ENCODE results near the gene IMPA2.
"Not testable (repeated sequence)": the region's sequence is repeated elsewhere in the genome, so short reads cannot be mapped to it uniquely, and the experiment has no call there.

IMPA2 gene

DNA sequence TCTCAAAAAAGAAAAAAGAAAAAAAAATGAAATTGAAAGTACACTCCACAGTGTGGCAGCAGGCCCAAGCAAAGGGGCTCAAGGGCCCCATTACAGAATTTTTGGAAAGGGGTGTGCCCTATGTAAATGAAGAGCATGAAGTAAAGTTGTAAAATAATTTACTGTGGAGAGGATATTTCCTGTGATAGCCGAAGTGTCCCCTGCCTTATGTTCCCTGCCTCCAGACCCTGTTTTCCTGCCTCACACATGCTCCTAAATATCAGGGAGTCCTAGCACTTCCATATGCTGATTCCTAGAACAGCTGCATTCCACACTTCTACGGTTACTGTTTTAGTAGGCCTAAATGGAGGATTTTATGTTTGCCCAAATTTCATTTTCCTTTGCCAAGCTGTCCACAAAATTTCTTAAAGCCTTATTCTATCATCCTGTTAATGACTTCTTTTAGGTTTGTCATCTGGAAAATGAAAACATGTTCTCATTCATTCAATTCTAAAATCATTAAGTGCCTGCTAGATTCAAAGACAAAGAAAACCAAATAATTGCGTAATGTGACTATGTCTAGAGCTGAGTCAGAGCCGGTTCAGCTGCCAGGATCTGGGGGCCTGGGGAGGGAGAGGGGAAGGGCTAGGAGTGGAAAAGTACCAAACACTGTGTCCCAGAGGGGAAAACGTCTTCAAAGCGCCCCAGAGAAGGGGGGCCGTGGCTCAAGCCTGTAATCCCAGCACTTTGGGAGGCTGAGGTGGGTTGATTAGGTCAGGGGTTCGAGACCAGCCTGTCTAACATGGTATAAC is 25.9 kb upstream of the IMPA2 start:
- H3K4me3 Mint-ChIP-seq = no peak overlapping the region
- H3K36me3 Mint-ChIP-seq = no peaks in the 10 kb centered on the region
- H3K4me1 Mint-ChIP-seq = no peaks in the 10 kb centered on the region
- no peak overlapping the region for H3K27ac Mint-ChIP-seq
- DNase-seq (ENCODE audit: low spot score in 2 of 2) (no peak), ATAC-seq (no peak)
- H3K9me3 Mint-ChIP-seq = peaks cover 10% of the 10 kb centered on the region

DNA sequence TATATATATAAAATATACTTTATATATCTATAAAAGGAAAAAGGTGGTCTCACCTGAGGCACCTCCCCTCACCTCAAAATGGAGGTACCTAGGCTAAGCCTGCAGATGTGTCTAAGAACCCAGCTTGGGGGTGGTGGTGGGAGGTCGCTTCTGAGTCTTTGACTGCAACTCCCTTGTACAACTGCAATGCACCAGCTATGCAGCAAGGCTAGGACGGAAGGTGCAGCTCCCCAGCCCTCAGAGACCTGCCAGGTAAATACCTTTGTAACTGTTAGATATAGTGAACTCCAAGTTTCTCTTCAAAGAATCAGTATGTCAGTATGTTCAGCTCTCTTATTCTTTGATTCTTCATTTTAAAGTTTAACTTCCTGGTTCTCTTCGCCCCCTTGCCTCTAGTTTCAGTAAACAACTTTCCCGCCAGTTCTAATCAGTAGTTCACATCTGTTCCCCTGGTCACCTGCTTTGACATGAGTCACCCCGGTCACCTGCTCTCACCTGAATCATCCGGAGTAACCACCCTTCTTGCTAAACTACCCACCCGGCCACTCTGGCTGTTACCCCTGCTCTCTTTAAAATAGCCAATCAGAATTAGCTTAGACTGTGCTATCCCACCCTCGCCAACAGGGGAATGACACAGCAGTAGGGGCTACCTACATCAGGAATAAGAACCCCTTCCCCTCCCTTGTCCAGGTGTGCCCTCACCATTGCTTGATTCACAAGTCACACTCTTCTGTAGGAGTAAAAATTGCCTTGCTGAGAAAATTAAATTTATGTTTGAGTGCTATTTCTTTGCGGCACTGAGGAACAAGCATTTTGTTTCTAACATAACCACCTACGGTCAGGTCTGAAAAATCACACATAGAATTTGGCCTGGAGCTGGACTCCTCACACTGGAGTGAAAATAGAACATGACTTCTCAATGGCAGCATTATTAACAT is 24.7 kb upstream of the IMPA2 start:
- H3K4me1 Mint-ChIP-seq = no peaks in the 10 kb centered on the region
- ATAC-seq = no peak
- peaks cover 10% of the 10 kb centered on the region for H3K9me3 Mint-ChIP-seq
- H3K36me3 Mint-ChIP-seq = no peaks in the 10 kb centered on the region
- DNase-seq (ENCODE audit: low spot score in 2 of 2) = no peak
- H3K27ac Mint-ChIP-seq = no peak overlapping the region
- H3K4me3 Mint-ChIP-seq = no peak overlapping the region

DNA sequence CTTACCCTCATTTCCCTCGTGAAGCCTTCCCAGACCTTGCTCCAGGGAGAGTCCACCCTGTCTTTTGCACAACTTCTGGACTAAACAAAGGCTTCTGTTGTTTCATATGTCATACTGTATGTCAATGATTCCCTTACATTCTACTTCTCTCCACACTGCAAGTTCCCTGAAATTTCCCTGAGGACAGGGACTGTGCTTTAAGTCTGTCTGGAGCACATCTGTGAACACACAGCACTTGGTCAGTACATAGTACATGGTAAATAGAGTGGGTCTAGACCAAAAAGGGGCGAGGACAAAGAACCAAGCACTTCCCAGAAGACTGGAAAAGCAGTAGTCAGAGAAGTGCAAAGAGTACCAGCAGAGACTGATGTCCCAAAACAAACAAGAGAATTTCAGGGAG is 23.7 kb upstream of the IMPA2 start:
- no peaks in the 10 kb centered on the region for H3K36me3 Mint-ChIP-seq
- no peak overlapping the region for H3K4me3 Mint-ChIP-seq
- ATAC-seq (no peak), DNase-seq (ENCODE audit: low spot score in 2 of 2) (no peak)
- peaks cover 10% of the 10 kb centered on the region for H3K9me3 Mint-ChIP-seq
- no peaks in the 10 kb centered on the region for H3K4me1 Mint-ChIP-seq
- H3K27ac Mint-ChIP-seq = no peak overlapping the region

DNA sequence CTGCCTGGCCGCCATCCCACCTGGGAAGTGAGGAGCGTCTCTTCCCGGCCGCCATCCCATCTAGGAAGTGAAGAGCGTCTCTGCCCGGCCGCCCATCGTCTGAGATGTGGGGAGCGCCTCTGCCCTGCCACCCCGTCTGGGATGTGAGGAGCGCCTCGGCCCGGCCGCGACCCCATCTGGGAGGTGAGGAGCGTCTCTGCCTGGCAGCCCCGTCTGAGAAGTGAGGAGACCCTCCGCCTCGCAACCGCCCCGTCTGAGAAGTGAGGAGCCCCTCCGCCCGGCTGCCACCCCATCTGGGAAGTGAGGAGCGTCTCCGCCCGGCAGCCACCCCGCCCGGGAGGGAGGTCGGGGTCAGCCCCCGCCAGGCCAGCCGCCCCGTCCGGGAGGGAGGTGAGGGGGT is 21.7 kb upstream of the IMPA2 start:
- not testable (repeated sequence) for H3K4me3 Mint-ChIP-seq; ATAC-seq; H3K9me3 Mint-ChIP-seq; H3K27ac Mint-ChIP-seq; DNase-seq (ENCODE audit: low spot score in 2 of 2); H3K36me3 Mint-ChIP-seq; H3K4me1 Mint-ChIP-seq

DNA sequence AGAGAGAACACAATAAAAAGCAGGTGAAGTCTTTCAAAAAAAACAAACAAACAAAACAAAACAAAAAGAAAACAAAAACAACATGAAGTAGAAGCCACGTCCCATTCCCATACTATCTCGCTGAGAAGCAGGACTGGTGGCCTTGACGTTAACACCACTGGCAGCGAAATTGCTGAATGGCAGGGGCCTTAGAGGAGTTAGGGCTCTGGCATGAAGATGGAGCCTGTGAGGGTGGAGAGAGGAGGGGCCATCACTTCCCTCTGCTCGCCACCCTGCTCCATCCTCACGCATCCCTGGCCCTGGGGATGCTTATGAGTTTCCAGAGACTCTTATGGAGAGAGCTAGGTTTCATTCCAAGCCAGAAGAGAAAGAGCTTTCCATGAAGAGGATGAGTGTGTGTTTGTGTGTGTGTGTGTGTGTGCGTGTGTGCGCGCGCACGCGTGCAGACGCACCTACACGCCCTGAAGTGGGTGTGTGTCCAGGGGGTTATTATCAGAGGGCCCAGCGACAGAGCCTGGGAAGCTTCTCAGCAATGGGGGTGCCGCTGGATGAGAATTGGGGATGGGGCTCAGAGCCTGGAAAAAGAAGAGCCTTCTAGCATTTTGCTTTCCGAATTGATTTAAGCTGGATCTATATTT is 20.4 kb upstream of the IMPA2 start:
- no peak overlapping the region for H3K4me3 Mint-ChIP-seq
- ATAC-seq = no peak
- H3K4me1 Mint-ChIP-seq = no peaks in the 10 kb centered on the region
- H3K27ac Mint-ChIP-seq = no peak overlapping the region
- no peaks in the 10 kb centered on the region for H3K36me3 Mint-ChIP-seq
- no peak for DNase-seq (ENCODE audit: low spot score in 2 of 2)
- peaks cover 10% of the 10 kb centered on the region for H3K9me3 Mint-ChIP-seq

DNA sequence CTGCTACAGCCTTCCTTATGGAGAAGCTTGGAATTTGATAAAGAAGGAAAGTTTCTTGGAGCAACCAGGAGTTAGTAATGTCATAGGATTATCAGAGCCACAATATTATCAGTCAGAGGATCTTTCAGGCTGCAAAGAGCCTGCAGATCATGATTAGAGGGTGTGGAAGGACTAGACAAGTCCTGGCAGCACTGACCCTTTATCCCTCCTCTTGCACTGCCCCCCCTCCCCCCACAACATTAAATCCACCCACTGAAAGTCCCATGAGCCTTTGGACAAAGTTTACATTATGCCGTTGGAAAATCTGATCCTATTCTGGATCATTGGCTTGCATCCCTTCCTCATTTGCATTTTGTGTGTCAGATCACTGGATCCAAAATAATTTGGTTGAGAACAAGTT is 18.7 kb upstream of the IMPA2 start:
- Mint-ChIP-seq H3K4me3 (no peak overlapping the region), H3K9me3 (peaks cover 2% of the 10 kb centered on the region), H3K36me3 (no peaks in the 10 kb centered on the region), H3K27ac (no peak overlapping the region), H3K4me1 (no peaks in the 10 kb centered on the region)
- DNase-seq (ENCODE audit: low spot score in 2 of 2) (no peak), ATAC-seq (no peak)

DNA sequence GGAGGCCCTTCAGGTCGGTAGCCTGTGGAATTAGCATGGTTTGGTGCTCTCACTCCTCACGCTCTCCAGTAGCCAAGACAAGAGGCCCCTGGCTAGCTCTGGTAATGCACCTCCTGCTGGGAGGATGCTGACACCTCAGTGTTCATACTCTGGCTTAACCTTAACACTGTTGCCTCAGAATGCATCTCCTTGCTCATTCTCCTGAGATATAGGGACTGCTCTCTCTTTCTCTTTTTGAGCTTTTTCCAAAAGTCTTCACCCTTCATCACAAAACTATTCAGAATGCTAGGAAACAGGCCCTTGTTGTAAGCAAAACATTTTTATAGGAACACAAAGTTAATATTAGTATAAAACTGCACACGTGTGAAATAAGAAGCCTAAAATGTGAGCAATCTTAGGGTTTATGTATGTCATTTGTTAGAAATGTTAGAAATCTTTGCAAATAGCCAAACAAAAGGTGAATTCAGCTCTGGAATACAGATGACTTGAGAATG is 17.3 kb upstream of the IMPA2 start:
- Mint-ChIP-seq H3K4me1 (no peaks in the 10 kb centered on the region), H3K27ac (no peak overlapping the region), H3K4me3 (no peak overlapping the region), H3K9me3 (no peaks in the 10 kb centered on the region), H3K36me3 (no peaks in the 10 kb centered on the region)
- ATAC-seq (no peak), DNase-seq (ENCODE audit: low spot score in 2 of 2) (no peak)

DNA sequence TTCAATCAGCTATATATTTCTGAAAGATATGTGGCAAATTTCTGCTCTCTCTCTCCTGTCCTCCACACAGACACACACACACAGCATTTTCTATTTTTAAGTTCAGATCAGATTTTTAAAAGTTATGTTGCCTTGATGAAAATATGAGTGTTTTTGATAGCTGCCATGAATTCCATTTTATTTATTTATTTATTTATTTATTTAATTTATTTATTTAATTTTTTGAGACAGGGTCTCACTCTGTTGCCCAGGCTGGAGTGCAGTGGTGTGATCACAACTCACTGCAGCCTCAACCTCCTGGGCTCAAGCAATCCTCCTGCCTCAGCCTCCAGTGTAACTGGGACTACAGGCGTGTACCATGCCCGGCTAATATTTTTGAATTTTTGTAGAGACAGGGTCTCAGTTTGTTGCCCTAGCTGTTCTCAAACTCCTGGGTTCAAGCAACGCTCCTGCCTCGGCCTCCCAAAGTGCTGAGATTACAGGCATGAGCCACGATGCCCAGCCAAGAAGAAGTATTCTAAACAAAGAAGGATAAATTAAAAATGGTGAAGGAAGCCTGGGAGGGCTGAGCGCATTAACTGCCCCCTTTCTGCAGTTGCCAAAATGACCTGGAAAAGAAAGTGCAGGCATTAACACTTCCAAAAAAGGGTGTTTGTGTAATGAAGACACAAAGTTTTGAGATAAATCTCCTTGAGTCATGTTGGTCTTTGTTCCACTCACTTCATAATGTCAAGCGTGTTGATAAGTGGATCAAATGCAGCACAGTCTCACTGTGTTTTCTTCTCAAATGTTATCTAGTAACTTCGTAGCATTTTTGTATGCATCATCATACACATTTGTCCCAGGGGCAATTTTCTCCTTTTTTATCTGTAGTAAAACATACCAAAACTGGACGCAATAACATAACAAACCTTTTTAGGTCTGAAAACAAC is 11.1 kb upstream of the IMPA2 start:
- no peak for DNase-seq (ENCODE audit: low spot score in 2 of 2)
- no peak for ATAC-seq
- H3K27ac Mint-ChIP-seq = no peak overlapping the region
- H3K36me3 Mint-ChIP-seq = no peaks in the 10 kb centered on the region
- no peak overlapping the region for H3K4me3 Mint-ChIP-seq
- no peaks in the 10 kb centered on the region for H3K9me3 Mint-ChIP-seq
- H3K4me1 Mint-ChIP-seq = no peaks in the 10 kb centered on the region

DNA sequence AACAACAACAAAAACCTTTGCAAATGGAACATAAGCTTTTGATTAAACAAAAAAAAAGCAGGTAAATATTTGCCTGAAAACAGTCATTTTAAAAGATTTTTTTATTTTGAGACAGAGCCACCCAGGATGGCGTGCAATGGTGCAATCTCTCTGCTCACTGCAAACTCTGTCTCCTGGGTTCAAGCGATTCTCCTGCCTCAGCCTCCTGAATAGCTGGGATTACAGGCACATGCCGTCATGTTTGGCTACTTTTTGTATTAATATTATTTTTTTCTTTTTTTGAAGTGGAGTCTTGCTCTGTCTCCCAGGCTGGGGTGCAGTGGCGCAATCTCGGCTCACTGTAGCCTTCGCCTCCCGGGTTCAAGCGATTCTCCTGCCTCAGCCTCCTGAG is 10.5 kb upstream of the IMPA2 start:
- H3K9me3 Mint-ChIP-seq; ATAC-seq; H3K27ac Mint-ChIP-seq; DNase-seq (ENCODE audit: low spot score in 2 of 2); H3K4me3 Mint-ChIP-seq; H3K4me1 Mint-ChIP-seq; H3K36me3 Mint-ChIP-seq: not testable (repeated sequence)

DNA sequence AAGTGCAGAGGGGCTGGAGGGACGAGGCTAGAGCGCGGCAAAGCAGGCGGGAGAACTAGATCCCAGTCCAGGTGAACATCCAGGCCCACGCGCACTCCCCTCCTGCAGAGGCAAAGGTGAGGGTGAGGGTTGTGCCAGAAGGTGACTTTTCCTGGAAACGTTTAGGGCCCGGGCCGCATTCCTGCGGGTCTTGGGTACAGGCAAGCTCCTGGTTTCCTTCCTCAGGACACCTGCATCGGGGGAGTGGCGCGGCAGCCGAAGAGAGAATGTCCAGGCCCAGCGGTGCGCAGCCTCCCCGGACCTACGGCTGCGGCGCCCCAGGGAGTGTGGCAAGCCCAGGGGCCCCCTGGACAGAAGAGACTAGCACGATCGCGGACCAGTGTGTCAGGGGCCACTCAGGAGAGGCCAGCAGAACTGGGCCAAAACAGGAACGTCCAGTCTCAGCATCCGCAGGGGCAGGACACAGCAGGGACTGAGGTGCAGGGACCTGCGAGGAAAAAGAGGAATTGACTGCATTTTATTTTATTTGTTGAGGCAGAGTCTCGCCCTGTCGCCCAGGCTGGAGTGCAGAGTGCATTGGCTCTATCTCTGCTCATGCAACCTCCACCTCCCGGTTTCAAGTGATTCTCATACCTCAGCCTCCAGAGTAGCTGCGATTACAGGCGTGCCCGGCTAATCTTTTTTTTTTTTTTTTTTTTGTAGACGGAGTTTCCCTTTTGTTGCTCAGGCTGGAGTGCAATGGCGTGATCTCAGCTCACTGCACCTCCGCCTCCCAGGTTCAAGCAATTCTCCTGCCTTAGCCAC is 8.7 kb upstream of the IMPA2 start:
- Mint-ChIP-seq H3K9me3 (no peaks in the 10 kb centered on the region), H3K4me3 (no peak overlapping the region), H3K36me3 (no peaks in the 10 kb centered on the region), H3K27ac (no peak overlapping the region), H3K4me1 (no peaks in the 10 kb centered on the region)
- DNase-seq (ENCODE audit: low spot score in 2 of 2) (no peak), ATAC-seq (no peak)

DNA sequence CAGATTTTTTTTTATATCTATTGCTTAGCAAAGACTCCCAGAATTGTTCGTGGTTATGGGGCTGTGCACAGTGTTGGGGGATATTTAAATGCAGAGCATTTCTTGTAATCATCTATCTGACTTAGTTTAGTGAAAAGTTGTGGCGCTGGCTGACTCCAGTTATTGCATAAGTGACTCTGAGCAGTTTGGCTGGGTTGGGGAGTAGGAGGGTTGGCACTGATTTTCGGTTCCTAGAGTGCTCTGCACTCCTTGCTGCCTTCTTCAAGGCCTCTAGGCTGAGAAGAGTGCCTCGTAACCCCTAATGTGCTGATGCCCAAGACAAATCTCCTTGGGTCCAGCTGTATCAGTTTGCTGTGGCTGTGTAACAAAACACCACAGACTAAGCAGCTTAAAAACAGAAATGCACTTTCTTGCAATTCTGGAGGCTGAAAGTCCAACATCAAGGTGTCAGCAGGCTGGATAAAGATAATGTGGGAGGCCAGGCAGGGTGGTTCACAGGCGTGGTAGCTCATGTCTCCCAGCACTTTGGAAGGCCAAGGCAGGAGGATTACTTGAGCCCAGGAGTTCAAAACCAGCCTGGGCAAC is 6.5 kb upstream of the IMPA2 start:
- no peaks in the 10 kb centered on the region for H3K36me3 Mint-ChIP-seq
- H3K9me3 Mint-ChIP-seq = no peaks in the 10 kb centered on the region
- no peak for DNase-seq (ENCODE audit: low spot score in 2 of 2)
- peaks cover under 1% of the 10 kb centered on the region for H3K4me1 Mint-ChIP-seq
- ATAC-seq = no peak
- H3K27ac Mint-ChIP-seq = no peak overlapping the region
- H3K4me3 Mint-ChIP-seq = no peak overlapping the region

DNA sequence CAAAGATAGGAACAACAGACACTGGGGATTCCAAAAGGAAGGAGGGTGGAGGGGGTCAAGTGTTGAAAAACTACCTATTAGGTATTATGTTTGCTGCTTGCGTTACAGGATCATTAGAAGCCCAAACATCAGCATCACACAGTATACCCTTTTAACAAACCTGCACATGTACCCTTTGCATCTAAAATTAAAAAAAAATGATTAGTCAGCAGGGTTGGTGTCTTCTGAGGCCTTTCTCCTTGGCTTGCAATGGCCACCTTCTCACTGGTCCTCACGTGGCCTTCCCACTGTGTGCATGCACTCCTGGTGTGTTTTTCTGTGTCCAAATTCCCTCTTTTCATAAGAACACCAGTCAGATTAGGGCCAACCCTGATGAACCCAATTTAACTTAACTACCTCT is 5.6 kb upstream of the IMPA2 start:
- ATAC-seq (no peak), DNase-seq (ENCODE audit: low spot score in 2 of 2) (no peak)
- H3K4me3 Mint-ChIP-seq = no peak overlapping the region
- H3K36me3 Mint-ChIP-seq = no peaks in the 10 kb centered on the region
- H3K27ac Mint-ChIP-seq = no peak overlapping the region
- H3K4me1 Mint-ChIP-seq = peaks cover 7% of the 10 kb centered on the region
- H3K9me3 Mint-ChIP-seq = no peaks in the 10 kb centered on the region

DNA sequence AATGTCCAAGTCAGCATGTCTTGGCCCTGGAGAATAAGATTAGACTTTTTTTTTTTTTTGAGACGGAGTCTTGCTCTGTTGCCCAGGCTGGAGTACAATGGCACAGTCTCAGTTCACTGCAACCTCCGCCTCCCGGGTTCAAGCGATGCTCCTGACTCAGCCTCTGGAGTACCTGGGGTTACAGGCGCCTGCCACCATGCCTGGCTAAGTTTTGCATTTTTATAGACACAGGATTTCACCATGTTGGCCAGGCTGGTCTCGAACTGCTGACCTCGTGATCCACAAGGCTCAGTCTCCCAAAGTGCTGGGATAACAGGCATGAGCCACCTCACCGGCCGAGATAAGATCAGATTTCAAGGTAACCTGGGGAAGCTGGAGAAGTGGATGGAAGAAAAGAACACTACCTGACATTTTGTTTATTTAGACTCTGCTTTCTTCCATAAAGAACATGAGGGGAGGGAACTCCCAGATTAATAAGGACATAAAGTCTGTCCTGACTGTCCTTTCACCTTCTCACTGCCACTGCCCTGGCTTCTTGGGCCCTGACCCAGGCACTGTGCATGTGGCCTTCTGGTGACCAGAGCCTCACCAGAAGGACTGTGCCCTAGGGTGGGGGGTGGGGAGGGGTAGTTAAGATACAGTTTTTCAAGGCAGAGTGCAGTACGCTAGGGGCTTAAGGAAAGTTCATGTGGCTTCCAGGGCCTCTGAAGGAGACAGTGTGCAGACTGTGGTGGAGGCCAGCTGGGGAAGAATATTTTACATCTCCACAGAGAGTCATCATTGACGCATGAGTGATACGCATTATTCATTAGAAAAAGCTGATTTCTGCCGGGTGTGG is 4.8 kb upstream of the IMPA2 start:
- H3K36me3 Mint-ChIP-seq = no peaks in the 10 kb centered on the region
- H3K9me3 Mint-ChIP-seq = no peaks in the 10 kb centered on the region
- no peak overlapping the region for H3K4me3 Mint-ChIP-seq
- ATAC-seq (no peak), DNase-seq (ENCODE audit: low spot score in 2 of 2) (no peak)
- no peak overlapping the region for H3K27ac Mint-ChIP-seq
- peaks cover 7% of the 10 kb centered on the region for H3K4me1 Mint-ChIP-seq
